ENCODE results near the gene GALK2.
"Not testable (repeated sequence)": the region's sequence is repeated elsewhere in the genome, so short reads cannot be mapped to it uniquely, and the experiment has no call there.

GALK2 gene

DNA sequence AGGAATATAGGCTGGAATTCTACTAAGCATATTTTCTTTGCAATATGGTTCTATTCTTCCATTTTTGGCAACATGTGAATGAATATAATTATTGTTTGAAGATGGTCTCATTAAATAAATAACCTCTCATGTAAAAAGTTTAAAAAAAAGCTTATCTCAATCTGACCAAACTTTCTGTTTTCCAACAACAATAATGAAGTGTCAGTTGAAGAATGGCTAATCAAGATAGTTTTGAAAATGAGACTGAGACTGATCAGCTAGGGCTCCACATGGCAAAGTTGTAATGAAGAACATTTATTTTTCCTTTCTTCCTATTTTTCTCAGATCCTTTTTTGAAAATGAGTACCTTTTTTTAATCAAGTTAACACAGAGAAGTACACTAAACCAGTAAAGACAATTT, 117.4 kb downstream of the GALK2 start:
- no peak for DNase-seq

DNA sequence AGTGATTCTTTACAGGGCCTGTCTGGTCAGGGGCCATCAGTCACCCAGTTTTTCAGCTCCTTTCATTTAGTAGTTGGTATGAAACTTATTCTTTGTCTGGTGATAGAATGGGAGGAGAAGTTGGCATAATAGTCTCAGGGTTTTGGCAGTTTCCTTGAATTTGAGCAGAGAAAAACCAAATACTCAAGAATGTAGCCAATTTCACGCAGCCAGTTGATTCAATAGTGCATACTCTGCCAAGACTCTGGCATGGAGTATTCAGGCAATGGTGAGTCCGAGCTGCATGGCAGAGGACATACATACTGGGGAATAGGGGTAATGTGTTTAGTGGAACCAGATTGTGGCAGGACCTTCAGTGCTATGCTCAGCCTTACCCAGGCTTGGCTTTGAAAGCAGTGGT, 118.3 kb downstream of the GALK2 start:
- no peak for DNase-seq

DNA sequence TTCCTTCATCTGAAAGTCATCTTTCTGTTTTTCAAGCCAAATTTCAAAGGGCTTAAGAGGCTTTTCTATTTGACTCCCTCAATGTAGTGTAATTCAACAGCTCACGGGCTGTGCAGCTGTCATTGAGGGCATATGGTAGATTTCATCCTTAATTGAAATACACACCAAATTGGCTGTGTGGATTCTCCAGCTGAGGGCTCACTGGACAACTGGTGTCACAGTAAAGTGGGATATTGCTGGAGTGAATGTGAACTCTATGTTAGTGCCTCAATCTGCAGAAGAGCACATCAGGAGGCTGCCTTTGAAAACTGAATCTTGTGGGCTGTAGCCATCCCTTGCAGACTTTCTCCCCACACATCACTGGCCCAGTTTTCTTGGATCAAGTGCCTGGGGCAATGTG, 120.1 kb downstream of the GALK2 start:
- no peak for DNase-seq

DNA sequence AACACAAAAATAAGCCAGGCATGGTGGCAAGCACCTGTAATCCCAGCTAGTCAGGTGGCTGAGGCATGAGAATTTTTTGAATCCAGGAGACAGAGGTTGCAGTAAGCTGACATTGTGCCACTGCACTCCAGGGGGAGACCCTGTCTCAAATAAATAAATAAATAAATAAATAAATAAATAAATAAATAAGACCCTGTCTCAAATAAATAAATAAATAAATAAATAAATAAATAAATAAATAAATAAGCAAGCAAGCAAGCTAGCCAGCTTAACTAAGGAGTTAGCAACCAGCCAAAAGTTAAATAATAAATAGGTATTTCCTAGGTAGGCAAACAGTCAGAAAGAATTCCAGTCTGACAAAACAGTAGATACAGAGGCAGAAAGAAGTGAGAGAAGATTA, 123.9 kb downstream of the GALK2 start:
- DNase-seq: no peak

DNA sequence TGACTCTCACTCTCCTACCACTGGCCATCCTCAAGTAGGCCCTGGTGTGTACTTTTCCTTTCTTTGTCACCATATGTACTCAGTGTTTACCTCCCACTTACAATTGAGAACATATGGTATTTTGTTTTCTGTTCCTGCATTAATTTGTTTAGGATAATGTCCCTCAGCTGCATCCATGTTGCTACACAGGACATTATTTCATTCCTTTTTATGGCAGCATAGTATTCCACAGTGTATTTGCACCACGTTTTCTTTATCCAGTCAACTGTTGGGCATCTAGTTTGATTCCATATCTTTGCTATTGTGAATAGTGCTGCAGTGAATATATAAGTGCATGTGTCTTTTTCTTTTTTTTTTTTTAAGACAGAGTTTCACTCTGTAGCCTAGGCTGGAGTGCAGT, 126.2 kb downstream of the GALK2 start:
- no peak for DNase-seq

DNA sequence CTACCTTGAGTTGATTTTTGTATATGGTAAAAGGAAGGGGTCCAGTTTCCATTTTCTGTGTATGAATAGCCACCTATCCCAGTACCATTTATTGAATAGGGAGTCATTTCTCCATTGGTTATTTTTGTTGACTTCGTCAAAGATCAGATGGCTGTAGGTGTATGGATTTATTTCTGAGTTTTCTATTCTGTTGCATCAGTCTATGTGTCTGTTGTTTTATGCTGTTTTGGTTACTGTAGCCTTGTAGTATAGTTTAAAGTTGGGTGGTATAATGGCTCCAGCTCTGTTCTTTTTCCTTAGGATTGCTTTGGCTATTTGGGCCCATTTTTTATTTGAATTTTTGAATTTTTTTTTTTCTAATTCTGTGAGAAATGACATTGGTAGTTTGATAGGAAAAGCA, 127.5 kb downstream of the GALK2 start:
- DNase-seq: no peak

DNA sequence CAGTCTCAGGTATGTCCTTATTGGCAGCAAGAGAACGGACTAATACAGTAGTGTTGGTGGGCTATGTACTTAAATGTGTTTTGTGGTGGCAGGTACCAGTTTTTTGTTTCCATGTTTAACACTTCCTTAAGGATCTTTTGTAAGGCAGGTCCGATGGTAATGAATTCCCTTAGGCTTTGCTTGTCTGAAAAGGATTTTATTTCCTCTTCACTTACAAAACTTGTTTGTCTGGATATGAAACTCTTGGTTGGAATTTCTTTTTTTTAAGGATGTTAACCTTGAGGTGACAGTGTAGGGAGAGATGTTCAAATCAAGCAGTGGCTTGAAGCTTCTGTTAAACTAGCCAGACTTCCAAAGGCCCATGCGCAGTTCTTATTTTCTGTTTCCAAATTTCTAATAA, 130.8 kb downstream of the GALK2 start:
- DNase-seq: no peak

DNA sequence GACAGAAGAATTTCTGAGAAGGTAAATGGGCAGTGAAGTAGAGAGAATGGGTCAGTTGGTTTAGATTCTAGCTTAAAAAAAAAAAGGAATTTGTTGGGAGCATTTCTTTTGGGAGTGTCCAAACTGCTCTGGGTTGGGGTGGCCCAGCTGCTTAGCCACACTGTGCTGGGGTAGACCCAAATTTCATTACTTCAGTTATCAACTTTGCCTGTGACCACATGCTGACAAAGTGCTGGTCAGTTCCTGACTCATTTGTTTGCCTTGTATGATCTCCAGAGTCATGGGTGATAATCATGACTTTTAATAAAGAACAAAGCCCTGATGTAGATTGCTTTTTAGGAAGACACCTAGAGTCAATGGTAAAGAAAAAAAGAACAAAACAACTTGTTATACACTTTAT, 131.5 kb downstream of the GALK2 start:
- no peak for DNase-seq

DNA sequence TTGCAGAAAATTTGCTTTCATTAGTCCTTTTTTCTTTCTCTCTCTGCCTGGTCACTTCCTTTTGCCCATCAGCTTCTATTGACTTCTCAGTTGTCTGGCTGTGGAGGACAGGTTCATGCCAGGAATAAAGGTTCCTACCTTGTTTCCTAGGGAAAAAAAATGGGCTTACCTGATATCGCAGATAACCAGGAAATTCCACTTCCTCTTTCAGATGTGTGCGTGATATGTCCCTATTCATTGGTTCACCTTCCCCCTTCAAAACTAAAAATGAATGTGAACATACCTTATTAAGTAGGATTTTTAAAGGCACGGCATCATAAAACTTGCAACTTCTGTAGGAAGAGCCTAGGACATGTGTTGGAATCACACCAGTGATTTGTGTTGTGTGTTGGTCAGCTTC, 133.0 kb downstream of the GALK2 start:
- DNase-seq: no peak

DNA sequence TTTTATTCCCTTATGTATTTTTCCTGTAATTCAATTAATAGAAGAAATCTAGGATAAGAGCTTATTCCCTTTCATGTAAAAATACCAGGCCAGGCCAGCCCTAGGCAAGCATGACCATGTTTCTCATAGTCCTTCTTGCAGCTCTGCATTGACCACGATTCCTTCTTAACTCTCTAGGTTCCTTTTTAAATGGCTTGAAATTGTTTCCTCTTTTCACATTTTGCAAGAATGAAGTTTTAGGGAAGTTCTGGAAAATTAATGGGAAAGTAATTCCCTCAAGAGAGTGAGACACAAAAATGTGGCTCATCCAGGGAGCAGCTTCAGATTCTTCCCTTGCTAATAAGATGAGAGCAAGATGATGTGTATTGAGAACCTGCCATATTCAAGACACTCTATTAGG, 136.5 kb downstream of the GALK2 start:
- DNase-seq: no peak

DNA sequence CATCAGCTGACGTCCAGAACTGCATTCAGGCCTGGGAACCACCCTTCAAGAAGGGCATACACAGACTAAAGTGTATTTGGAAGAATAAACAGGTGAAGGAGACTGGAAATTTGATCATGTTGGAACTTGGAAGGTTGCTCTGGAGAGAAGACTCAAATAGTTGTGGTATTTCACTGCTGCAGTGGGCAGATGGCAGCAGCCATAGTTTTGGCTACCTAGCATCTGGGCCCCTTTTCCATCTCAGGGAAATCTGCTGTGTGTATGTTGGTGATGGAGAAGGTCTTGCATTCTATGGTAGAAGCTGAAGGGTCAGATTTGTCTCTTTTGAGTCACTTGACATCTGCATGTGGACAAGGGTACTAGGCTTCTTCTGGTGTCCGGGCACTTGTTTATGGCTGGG, 138.6 kb downstream of the GALK2 start:
- no peak for DNase-seq

DNA sequence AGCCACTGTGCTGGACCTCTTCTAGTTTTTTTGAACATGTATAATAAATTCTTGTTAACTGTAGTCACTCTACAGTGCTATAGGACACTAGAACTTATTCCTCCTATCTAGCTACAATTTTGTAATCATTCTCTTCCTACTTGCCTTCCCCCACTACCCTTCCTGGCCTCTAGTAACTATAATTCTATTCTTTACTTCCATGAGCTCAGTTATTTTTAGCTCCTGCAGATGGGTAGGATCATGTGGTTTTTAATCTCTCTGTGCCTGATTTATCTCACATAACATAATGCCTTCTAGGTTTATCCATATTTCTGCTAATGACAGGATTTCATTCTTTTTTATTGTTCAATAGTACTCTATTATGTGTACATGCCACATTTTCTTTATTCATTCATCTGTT, 139.8 kb downstream of the GALK2 start:
- DNase-seq: no peak

DNA sequence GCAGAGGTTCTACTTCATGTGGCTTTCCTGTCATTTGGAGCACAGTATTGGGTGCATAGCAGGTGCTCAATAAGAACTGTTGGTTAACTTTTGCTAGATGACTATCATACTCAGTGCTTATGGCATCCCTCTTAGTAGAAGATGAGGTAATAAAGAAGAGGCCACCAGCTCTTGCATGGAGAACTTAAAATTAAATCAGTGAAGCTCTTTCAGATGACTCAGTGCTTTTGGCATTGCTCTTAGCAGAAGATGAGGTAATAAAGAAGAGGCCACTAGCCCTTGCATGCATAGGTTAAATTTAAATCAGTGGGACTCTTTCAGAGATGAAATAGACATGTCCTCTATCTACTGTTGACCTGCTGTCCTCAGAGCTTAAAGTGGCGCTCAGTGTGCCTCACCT, 143.6 kb downstream of the GALK2 start:
- DNase-seq: no peak

DNA sequence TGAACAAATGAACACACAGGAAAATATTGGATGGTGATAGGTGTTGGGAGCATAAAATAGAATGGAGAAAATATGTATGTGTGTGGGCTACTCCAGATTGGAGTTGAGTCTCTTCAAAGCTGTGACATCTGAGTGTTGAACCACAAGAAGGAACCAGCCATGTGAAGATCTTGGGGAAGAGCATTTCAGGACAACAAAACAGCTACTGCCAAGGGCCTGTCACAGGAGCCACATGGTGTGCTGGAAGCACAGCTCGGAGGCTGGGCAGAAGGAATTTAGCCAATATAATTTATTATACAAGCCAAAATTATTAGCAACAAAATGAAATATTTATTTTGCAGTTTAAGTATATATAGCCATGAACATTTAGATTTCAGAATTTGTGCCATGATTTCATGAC, 144.7 kb downstream of the GALK2 start:
- no peak for DNase-seq

DNA sequence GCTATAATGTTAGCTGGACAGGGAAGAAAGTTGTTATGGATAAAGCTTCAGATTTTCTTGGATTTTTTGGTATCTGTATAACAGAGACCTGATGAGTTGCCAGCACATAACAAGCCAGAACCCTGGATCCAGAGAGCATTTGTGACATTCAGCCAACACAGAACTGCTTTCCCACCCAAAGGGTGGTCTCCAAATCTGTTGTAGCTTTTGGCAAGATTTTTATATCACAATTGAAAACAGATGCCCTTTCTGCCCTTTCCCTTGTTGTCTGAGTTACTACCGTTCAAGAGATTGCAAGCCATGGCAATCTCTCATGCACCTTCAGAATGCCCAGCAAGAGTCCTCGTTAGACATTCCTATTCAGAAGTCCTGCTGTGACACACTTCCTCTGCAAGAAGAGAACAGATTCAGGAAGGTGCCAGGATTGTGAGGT, 145.4 kb downstream of the GALK2 start:
- no peak for DNase-seq

DNA sequence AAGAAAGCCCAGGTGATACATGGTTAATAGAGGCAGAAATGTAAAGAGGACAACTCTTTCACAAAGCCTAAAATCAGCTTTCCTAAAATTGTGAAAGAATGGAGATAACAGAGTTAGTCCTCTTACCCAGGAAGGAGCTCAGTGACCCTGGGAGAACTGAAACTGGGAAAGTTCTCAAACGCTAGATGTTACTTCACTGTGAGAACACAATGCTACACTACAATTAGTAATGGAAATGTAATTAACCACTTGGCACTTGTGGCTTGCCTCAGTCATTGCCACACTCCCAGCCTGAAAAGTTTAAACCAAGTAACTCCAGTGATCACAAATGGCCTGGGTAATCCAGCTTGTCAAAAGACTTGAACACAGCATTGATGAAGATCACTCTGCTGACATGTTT, 150.3 kb downstream of the GALK2 start:
- no peak for DNase-seq

DNA sequence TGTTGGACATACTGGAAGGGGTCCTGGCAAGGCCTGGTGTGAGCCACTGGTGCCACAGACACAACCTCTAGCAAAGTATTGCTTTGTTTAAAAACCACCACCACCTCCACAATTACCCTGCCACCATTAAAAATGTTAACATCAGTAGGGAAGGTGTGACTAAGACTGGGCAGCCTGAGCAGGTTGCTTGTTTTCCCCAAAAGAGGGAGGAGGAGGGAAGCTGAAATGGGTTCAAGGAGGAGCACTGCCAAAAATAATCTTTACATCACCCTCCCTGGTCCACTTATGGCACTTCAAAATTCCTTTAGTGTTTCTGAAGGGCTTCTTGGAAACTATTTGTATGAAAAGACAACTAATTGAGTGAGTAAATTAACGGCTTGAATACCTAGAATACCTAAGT, 153.2 kb downstream of the GALK2 start:
- DNase-seq: no peak

DNA sequence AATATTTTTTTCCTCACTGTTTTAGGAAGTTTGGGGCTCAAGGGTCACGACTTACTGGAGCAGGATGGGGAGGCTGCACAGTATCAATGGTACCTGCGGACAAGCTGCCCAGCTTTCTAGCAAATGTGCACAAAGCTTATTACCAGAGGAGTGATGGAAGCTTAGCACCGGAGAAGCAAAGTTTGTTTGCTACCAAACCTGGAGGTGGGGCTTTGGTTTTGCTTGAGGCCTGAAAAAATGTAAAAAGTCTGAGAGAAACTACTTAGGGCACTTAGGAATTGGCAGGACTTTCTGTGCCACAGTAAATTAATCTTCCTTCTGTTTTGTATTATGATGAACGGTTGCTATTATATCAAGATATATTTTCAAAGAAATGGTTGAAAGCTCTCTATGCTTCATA, 157.9 kb downstream of the GALK2 start:
- DNase-seq: no peak

DNA sequence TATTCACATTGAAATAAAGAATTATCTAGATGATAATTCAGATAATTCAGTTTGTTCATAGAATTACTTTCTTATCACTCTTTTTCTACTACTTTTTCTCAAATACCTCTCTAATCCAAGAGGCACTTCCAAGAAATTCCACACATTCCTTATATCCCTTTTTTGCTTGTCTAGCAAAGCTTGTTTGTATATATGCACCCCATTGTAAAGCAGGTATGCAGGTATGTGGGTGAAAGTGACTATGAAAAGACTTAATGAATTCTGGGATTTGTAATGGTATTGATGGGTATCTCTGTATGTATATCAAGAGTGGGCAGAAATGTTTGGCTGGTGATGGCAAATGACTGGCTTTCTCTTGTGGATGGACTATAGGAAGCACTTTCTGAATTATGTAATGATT, 158.9 kb downstream of the GALK2 start:
- DNase-seq: no peak

DNA sequence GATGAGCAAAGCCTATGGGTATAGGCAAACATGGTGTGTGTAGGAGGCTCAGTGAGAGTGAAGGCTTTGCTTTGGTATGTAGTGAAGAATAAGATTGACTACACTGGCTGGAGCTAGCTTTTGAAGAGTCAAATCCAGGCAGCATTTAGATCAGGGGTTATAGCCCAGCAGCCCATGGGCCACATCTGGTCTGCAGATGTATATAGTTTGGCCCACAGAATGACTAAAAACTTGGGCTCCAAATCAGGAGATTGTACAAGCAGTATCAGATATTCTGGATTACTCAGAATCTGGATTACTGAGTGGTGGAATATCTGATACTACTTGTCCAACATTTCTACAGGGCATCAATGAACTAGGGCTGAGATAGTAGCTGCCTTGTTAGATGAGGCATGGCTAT, 160.1 kb downstream of the GALK2 start:
- DNase-seq: no peak

DNA sequence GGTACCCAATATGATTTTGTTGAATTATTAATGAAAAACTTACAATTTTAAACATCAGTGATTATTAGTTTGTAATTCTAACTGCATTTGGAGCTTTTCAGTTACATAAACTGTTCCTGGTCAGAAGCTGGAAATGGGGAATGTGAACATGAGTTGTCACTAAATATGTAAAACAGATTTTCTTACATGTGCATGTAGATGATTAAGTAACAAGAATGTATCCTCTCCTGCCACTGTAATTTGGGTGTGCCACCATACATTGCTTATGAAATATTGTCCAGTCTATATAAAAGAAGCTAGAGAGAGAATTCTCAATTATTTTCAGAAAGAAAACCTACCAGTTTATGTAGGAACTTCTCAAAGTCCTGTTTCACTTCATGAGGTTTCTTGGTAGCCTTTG, 161.4 kb downstream of the GALK2 start:
- DNase-seq: no peak

DNA sequence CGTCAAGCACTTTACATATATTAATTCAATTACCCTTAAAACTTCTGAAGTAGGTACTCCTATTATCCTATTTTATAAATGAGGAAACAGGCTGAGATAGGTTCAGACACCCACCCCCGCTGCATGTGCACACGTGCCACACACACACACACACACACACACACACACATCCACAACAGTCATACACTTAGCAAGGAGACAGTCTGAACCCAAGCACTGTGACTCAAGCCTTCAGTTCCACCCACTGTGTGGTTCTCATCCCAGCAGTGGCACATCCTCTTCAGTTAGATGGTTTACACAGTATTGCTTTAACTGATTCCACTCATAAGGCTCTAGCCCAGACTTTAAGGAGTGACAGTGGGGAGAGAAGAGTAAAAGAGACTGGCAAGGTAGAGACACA, 161.9 kb downstream of the GALK2 start:
- no peak for DNase-seq

DNA sequence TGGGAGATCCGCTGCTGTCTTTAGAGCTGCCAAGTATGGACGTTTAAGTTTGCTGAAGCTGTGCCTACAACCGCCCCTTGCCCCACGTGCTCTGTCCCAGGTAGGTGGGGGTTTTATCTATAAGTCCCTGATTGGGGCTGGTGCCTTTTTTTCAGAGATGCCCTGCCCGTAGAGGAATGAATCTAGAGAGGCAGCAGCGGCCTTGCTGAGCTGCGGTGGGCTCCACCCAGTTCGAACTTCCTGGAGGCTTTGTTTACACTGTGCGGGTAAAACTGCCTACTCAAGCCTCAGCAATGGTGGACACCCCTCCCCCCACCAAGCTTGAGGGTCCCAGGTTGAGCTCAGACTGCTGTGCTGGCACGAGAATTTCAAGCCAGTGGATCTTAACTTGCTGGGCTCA, 169.6 kb downstream of the GALK2 start:
- DNase-seq: no peak

DNA sequence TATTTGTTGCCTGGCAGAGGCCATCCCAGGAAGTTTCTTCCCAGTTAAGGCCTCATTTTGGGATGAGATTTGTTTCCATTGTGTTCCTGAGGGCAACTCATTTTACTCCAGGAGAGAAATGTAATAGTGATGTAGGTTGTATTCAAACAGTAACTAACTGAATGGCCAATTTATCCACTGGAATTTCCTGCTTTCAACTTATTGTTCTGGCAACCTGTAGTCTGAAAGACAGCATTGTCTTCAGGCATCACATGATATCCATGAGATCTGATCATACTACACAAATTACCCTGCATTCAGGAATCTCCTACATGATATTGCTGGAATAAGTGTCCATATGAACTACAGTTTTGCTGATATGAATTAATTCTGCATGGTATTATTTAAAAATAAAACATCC, 173.5 kb downstream of the GALK2 start:
- no peak for DNase-seq

DNA sequence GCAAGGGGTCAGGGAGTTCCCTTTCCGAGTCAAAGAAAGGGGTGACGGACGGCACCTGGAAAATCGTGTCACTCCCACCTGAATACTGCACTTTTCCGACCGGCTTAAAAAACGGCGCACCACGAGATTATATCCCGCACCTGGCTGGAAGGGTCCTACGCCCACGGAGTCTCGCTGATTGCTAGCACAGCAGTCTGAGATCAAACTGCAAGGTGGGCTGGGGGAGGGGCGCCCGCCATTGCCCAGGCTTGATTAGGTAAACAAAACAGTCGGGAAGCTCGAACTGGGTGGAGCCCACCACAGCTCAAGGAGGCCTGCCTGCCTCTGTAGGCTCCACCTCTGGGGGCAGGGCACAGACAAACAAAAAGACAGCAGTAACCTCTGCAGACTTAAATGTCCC, 184.4 kb downstream of the GALK2 start:
- DNase-seq: not testable (repeated sequence)

DNA sequence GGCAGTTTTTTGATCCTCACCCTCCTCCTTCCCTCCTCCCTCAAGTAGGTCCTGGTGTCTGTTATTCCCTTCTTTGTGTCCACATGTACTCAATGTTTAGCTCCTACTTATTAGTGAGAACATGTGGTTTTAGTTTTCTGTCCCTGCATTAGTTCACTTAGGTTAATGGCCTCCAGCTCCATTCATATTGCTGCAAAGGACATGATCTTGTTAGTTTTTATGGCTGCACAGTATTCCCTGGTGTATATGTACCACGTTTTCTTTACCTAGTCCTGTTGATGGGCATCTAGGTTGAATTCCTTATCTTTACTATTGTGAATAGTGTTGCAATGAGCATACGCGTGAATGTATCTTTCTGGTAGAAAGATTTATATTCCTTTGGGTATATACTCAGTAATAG, 191.3 kb downstream of the GALK2 start:
- DNase-seq: no peak

All from activated gamma-delta T cell treated with Interleukin-2 at 50 U/mL for 16 hours (primary cell).